Psoas muscle (tissue), 8 donors: ENCODE measurements around the gene GRK5. TPM values are rescaled to one million over a fixed set of nuclear protein-coding genes. Genes with fewer than 3 reads are reported as not detected.

Experiments used
- ATAC-seq, 4 donors: fragments of 200-7000 bp; cut with Tn5 transposase; one replicate each; pipeline ENCODE4 v1.9.1; 2020; ENCODE audit warnings: moderate library complexity in 3 of 4, mild to moderate bottlenecking in 2 of 4
- DNase-seq, 2 donors: peaks; one replicate each; pipeline ENCODE4 v3.0.0-alpha.2; 2020
- H3K27ac ChIP-seq: fragments of 200-600 bp; one replicate; pipeline ENCODE4 v1.8.0; 2022
- H3K27me3 ChIP-seq, 3 donors: fragments of 200-600 bp in 1 of 3; one replicate each; pipeline versions ENCODE4 v1.6.1 to v1.8.0; 2013 to 2022; ENCODE audit warnings: low read length in 2 of 3, mild to moderate bottlenecking in 2 of 3, moderate library complexity in 1 of 3; ENCODE audit not compliant: insufficient read depth in 3 of 3
- H3K36me3 ChIP-seq, 2 donors: fragments of 200-600 bp in 1 of 2; one replicate each; pipeline versions ENCODE4 v1.6.1 to v1.8.0; 2013 to 2022; ENCODE audit warnings: low read depth in 1 of 2, mild to moderate bottlenecking in 1 of 2, moderate library complexity in 1 of 2; ENCODE audit not compliant: insufficient read depth in 1 of 2
- H3K4me1 ChIP-seq: fragments of 200-600 bp; one replicate; pipeline ENCODE4 v1.8.0; 2022
- H3K4me3 ChIP-seq: fragments of 200-600 bp; one replicate; pipeline ENCODE4 v1.8.0; 2022; ENCODE audit warnings: mild to moderate bottlenecking
- H3K9me3 ChIP-seq: fragments of 200-600 bp; one replicate; pipeline ENCODE4 v1.8.0; 2022
- WGBS, 3 donors: extraction: QIAGEN DNeasy Blood & Tissue Kit; methylation state at CpG; one replicate each; pipeline versions ENCODE4 v1.1.6 to v1.1.7; 2013; 5-methylcytosine and 5-hydroxymethylcytosine counted together
- intact Hi-C, 2 donors: fragments of 100-400 bp; cut with DNase I; formaldehyde crosslinking; loops; one replicate each; pipeline versions ENCODE4 v1.11.0 to v1.14.2; 2022
- polyA plus RNA-seq, 3 donors: library from polyadenylated mRNA; stranded (reverse); fragments of 200-250 nt; gene quantifications; one replicate each; pipeline ENCODE4 v1.2.3, GENCODE V29; 2013
- total RNA-seq, 4 donors: library from RNA; stranded (reverse); fragmentation: NEBNext Ultra II Directional in 2 of 4; extraction: Animal tissue kit (Norgen Biotek cat#: 25700) in 2 of 4; gene quantifications; one replicate each; pipeline versions ENCODE4 v1.2.1 to v1.2.4, GENCODE V29; 2021 to 2023
- TF ChIP-seq, protein P1 (sequence below): fragments of 200-600 bp; IDR thresholded peaks from one replicate; pipeline ENCODE4 v1.8.0; 2022; ENCODE audit warnings: antibody characterized with exemption
- donor health status: healthy with polysubstance abuse.
- donor health status: DM: no; HTN: no; CAD: no; lungs with moderate emphysema.
- donor health status: Bipolar disorder and iron deficiency.
- donor health status: healthy.
- donor health status: DM: yes; HTN: yes; CAD: no.
- donor health status: DM: no; HTN: no; CAD: no.
- donor health status: DM: no; HTN: no; CAD: no.
- donor health status: DM: yes; HTN: yes; CAD: no.

The GRK5 gene
- total and polyA plus RNA-seq, 7 donors: 7.0 to 15.5 (median 8.0) TPM

DNA sequence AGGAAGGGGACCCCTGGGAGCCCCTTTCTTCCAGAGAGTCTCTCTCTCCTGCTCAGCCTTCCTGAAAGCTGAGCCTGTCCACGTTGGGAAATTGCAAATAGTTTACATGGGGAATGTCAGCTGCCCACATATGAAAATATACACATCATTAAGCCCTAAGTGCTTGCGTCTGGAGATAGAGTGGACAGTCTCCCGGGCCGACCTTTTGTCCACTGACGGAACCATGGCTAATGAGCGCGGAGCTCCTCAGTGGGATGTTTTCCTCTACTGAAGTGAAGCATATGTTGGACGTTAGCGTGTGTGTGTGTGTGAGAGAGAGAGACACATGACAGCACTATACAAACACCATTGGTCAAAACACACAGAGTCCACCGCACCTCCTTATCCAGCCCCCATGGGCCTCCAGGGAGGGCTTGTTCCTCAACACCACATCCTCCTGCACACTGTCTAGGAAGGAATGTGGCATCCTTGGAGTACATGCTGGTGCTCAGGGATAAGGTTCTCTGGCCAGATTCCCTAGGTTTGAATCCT lies 206.8 kb downstream of the GRK5 start:
- Histone ChIP-seq H3K27ac (peak overlapping the region; percentile 9), H3K27me3 (no peaks in the 10 kb centered on the region), H3K36me3 (no peaks in the 10 kb centered on the region), H3K4me1 (peaks cover 5% of the 10 kb centered on the region), H3K4me3 (no peak overlapping the region), H3K9me3 (no peaks in the 10 kb centered on the region)
- ATAC-seq (no peak), DNase-seq (no peak)
- TF ChIP-seq, protein P1, sequence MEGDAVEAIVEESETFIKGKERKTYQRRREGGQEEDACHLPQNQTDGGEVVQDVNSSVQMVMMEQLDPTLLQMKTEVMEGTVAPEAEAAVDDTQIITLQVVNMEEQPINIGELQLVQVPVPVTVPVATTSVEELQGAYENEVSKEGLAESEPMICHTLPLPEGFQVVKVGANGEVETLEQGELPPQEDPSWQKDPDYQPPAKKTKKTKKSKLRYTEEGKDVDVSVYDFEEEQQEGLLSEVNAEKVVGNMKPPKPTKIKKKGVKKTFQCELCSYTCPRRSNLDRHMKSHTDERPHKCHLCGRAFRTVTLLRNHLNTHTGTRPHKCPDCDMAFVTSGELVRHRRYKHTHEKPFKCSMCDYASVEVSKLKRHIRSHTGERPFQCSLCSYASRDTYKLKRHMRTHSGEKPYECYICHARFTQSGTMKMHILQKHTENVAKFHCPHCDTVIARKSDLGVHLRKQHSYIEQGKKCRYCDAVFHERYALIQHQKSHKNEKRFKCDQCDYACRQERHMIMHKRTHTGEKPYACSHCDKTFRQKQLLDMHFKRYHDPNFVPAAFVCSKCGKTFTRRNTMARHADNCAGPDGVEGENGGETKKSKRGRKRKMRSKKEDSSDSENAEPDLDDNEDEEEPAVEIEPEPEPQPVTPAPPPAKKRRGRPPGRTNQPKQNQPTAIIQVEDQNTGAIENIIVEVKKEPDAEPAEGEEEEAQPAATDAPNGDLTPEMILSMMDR: no peak
- intact Hi-C loops: loop anchor here in 1 of 2 donors (5.0 kb wide), 1 partner anchor 157 kb away; no protein-coding TSS in a partner anchor
- 73% methylated on average over 10 of the region's 10 CpGs for WGBS, 3 donors

DNA sequence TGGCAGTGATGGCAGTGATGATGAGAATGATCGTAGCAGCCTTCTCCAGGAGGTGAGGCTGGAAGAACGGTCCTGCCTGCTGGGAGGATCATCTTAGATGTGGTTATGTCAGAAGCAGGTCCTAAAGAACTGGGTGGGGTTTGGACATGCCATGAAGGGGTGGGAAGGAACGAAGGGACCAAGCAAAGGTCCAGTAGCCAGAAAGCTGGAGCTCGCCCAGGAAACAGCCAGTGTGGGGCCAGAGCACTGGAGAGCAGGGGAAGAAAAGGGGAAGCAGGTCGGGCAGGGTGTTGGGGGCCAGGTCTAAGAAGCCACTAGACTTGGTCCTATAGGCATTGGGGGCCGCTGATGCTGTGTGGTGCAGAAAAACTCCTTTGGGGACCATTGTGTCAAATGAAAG lies 207.8 kb downstream of the GRK5 start:
- peaks cover 5% of the 10 kb centered on the region for H3K4me1 ChIP-seq

DNA sequence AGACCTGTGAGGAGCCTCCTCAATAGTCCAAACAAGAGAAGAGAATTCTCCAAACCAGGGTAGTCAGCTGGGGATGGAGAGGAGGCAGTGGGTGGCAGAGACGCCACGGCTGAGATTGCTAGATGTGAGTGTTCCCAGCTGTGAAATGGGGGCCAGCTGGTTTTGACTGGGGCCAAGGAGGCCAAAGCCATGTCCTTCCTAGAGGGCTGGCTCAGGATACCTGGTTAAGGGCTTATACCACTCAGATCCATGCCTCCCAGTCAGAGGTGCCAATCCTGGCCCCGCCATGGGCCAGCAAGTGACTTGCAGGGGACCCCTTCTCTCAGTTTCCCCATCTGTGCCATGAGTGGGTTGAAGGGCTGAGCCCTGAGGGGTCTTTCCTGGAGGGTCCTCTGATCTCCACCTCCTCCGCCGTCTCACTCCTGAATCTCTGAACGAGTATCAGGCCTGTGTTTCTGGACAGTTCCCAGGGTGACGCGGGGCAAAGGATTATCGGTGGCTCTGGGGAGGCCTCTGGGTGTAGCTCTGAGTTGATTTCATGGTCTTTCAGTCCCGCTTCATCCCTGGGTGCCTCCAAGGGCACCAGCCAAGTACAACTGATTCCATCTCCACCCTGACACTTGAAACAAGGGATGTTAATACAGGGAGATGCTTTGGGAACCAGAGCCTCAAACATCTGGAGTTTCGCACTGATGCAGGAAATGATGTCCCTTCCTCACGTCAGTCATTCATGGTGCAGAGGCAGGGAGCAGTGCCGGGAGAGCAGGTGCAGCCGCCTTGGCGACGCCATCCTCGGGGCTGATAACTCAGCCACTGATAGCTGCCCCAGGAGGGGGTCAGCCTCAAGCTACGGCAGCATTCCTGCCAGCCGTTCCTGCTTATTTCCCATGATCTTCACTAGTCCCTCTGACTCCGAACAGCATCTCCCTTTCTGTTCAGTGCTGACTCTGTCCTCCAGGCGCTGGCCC lies 208.4 kb downstream of the GRK5 start:
- no peak for DNase-seq
- Histone ChIP-seq H3K9me3 (no peaks in the 10 kb centered on the region), H3K4me3 (no peak overlapping the region), H3K4me1 (peaks cover 5% of the 10 kb centered on the region), H3K27ac (peak overlapping the region; percentile 36), H3K27me3 (no peaks in the 10 kb centered on the region), H3K36me3 (no peaks in the 10 kb centered on the region)
- intact Hi-C loops: loop anchor here in 1 of 2 donors (5.0 kb wide), 1 partner anchor 219 kb away; no protein-coding TSS in a partner anchor
- WGBS, 3 donors: 52 to 56% (median 52%) methylated on average over 20 to 21 of the region's 21 CpGs
- TF ChIP-seq, protein P1: no peak
- ATAC-seq: no peak

More for the DNA sequence above, 207.8 kb downstream of the GRK5 start:
- no peak for ATAC-seq
- TF ChIP-seq, protein P1: no peak
- DNase-seq: no peak
- no peaks in the 10 kb centered on the region for H3K9me3 ChIP-seq
- H3K36me3 ChIP-seq: no peaks in the 10 kb centered on the region
- H3K27ac ChIP-seq: no peak overlapping the region
- WGBS, 3 donors: 83 to 94% (median 84%) methylated on average over 6 of the region's 6 CpGs
- H3K27me3 ChIP-seq: no peaks in the 10 kb centered on the region
- no peak overlapping the region for H3K4me3 ChIP-seq
- intact Hi-C loops: loop anchor here in 1 of 2 donors (5.0 kb wide), 1 partner anchor 218 kb away; no protein-coding TSS in a partner anchor

DNA sequence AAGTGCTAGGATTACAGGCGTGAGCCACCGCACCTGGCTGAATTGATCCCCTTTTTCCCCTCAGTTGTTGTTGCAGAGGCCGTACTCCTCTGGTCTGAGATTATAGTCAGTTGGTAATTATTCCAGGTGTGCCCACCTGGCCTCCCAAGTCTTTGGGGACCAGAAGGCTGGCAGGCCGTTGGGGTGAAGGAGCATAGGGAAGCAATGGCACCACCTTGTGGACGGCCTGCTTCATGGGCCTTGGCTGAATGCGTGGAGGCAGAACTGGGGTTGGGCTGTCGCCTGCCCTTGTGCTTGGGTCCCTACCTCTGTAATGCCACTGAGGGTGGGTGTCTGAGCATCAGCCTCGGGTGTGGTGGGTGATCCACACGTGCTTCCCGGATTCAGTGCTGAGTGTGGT lies 209.5 kb downstream of the GRK5 start:
- no peak overlapping the region for H3K27ac ChIP-seq
- intact Hi-C loops: loop anchor here in 1 of 2 donors (5.0 kb wide), 1 partner anchor 220 kb away; no protein-coding TSS in a partner anchor
- TF ChIP-seq, protein P1: peak; percentile 74
- ATAC-seq (peak; percentile 64 to 76 (median 72)), DNase-seq (peak; percentile 54 to 77)
- no peaks in the 10 kb centered on the region for H3K9me3 ChIP-seq
- H3K4me3 ChIP-seq: no peak overlapping the region
- H3K36me3 ChIP-seq: no peaks in the 10 kb centered on the region
- peaks cover 4% of the 10 kb centered on the region for H3K4me1 ChIP-seq
- no peaks in the 10 kb centered on the region for H3K27me3 ChIP-seq
- WGBS, 3 donors: 45 to 56% (median 56%) methylated on average over 10 of the region's 10 CpGs
